H9 (cell line): ENCODE data around the gene WFS1. TPM values are rescaled to one million over a fixed set of nuclear protein-coding genes. Genes with fewer than 3 reads are reported as not detected.

Source experiments
- DNase-seq: peaks from one replicate; pipeline ENCODE4 v3.0.0-alpha.2; 2017
- H2AFZ ChIP-seq: one replicate; pipeline ENCODE4 v1.6.1; 2013; ENCODE audit warnings: mild to moderate bottlenecking, low read length, control low read depth, moderate library complexity
- H2AK5ac ChIP-seq: 2 replicates; pipeline ENCODE4 v1.6.1; 2013; ENCODE audit warnings: low read length, control low read depth, mixed read lengths; ENCODE audit not compliant: insufficient read length
- H2BK120ac ChIP-seq: one replicate; pipeline ENCODE4 v1.6.1; 2013; ENCODE audit warnings: low read depth, mild to moderate bottlenecking, low read length, control low read depth, inconsistent platforms; ENCODE audit not compliant: poor library complexity, severe bottlenecking
- H2BK12ac ChIP-seq: 2 replicates; pipeline ENCODE4 v1.6.1; 2013; ENCODE audit warnings: low read length, control low read depth, mixed read lengths, low read depth; ENCODE audit not compliant: insufficient read length
- H2BK15ac ChIP-seq: 2 replicates; pipeline ENCODE4 v1.6.1; 2013; ENCODE audit warnings: low read depth, low read length, control low read depth
- H2BK20ac ChIP-seq: one replicate; pipeline ENCODE4 v1.6.1; 2013; ENCODE audit warnings: low read depth, mild to moderate bottlenecking, low read length, control low read depth, inconsistent platforms; ENCODE audit not compliant: poor library complexity, severe bottlenecking
- H2BK5ac ChIP-seq: 2 replicates; pipeline ENCODE4 v1.6.1; 2013; ENCODE audit warnings: low read length, control low read depth, mixed read lengths; ENCODE audit not compliant: insufficient read length
- H3K14ac ChIP-seq: 2 replicates; pipeline ENCODE4 v1.6.1; 2013; ENCODE audit warnings: low read length, control low read depth; ENCODE audit not compliant: insufficient read depth
- H3K18ac ChIP-seq: 2 replicates; pipeline ENCODE4 v1.6.1; 2013; ENCODE audit warnings: low read depth, mild to moderate bottlenecking, mixed read lengths, low read length, control low read depth; ENCODE audit not compliant: insufficient read length
- H3K23ac ChIP-seq: 2 replicates; pipeline ENCODE4 v1.6.1; 2013; ENCODE audit warnings: low read length, control low read depth, mixed read lengths, low read depth; ENCODE audit not compliant: insufficient read length
- H3K23me2 ChIP-seq: 2 replicates; pipeline ENCODE4 v1.6.1; 2013; ENCODE audit warnings: low read depth, mild to moderate bottlenecking, mixed read lengths, low read length, control low read depth; ENCODE audit not compliant: insufficient read length, poor library complexity, severe bottlenecking
- H3K27ac ChIP-seq: 2 replicates; pipeline ENCODE4 v1.5.1; 2013; ENCODE audit warnings: low read length, control low read depth, mixed read lengths, low read depth; ENCODE audit not compliant: insufficient read length
- H3K27me3 ChIP-seq: 2 replicates; pipeline ENCODE4 v1.6.1; 2013; ENCODE audit warnings: low read length, control low read depth, inconsistent platforms; ENCODE audit not compliant: insufficient read depth
- H3K4ac ChIP-seq: 2 replicates; pipeline ENCODE4 v1.6.1; 2013; ENCODE audit warnings: low read depth, mild to moderate bottlenecking, control low read depth, inconsistent platforms, low read length, moderate library complexity
- H3K4me1 ChIP-seq: 2 replicates; pipeline ENCODE4 v1.6.1; 2013; ENCODE audit warnings: low read length, control low read depth, inconsistent platforms; ENCODE audit not compliant: insufficient read depth
- H3K4me2 ChIP-seq: 2 replicates; pipeline ENCODE4 v1.6.1; 2013; ENCODE audit warnings: low read length, control low read depth, mixed read lengths; ENCODE audit not compliant: insufficient read length, insufficient read depth
- H3K56ac ChIP-seq: 2 replicates; pipeline ENCODE4 v1.6.1; 2013; ENCODE audit warnings: low read depth, mild to moderate bottlenecking, mixed read lengths, low read length, control low read depth; ENCODE audit not compliant: insufficient read length
- H3K79me1 ChIP-seq: 2 replicates; pipeline ENCODE4 v1.6.1; 2013; ENCODE audit warnings: low read depth, mild to moderate bottlenecking, moderate library complexity, low read length, control low read depth, inconsistent platforms; ENCODE audit not compliant: insufficient read depth, poor library complexity, severe bottlenecking
- H3K79me2 ChIP-seq: 2 replicates; pipeline ENCODE4 v1.6.1; 2013; ENCODE audit warnings: low read length, control low read depth, inconsistent platforms; ENCODE audit not compliant: insufficient read depth
- H3K9ac ChIP-seq: 2 replicates; pipeline ENCODE4 v1.6.1; 2013; ENCODE audit warnings: low read length, control low read depth, mixed read lengths; ENCODE audit not compliant: insufficient read length; ENCODE audit errors: extremely low read depth
- H3K9me3 ChIP-seq: one replicate; pipeline ENCODE4 v1.6.1; 2013; ENCODE audit warnings: low read depth, low read length, inconsistent platforms; ENCODE audit not compliant: control insufficient read depth
- H3T11ph ChIP-seq: one replicate; pipeline ENCODE4 v1.6.1; 2013; ENCODE audit warnings: mild to moderate bottlenecking, low read length, control low read depth, inconsistent platforms
- H4K20me1 ChIP-seq: one replicate; pipeline ENCODE4 v1.6.1; 2013; ENCODE audit not compliant: control insufficient read depth, insufficient read length, insufficient read depth
- H4K5ac ChIP-seq: 2 replicates; pipeline ENCODE4 v1.6.1; 2013; ENCODE audit warnings: low read depth, mild to moderate bottlenecking, mixed read lengths, low read length, control low read depth; ENCODE audit not compliant: insufficient read length
- H4K8ac ChIP-seq: replicated peaks from 2 replicates; pipeline ENCODE4 v1.6.1; 2013; ENCODE audit warnings: low read length, control low read depth, mixed read lengths, low read depth; ENCODE audit not compliant: insufficient read length
- H4K91ac ChIP-seq: 2 replicates; pipeline ENCODE4 v1.6.1; 2013; ENCODE audit warnings: low read depth, mild to moderate bottlenecking, moderate library complexity, mixed read lengths, low read length, control low read depth; ENCODE audit not compliant: insufficient read length
- H3K27ac Mint-ChIP-seq, 3 experiments: 2 replicates in 2 of 3; 3 replicates in 1 of 3; pipeline ENCODE4 v1.8.0; 2020 to 2021; ENCODE audit warnings: mixed read lengths in 3 of 3, mild to moderate bottlenecking in 1 of 3, moderate library complexity in 1 of 3
- H3K27me3 Mint-ChIP-seq: 2 replicates; pipeline ENCODE4 v1.8.0; 2021; ENCODE audit warnings: low read depth, mild to moderate bottlenecking, moderate library complexity, mixed read lengths
- H3K36me3 Mint-ChIP-seq, 3 experiments: 2 replicates in 2 of 3; 3 replicates in 1 of 3; pipeline ENCODE4 v1.8.0; 2020 to 2021; ENCODE audit warnings: low read depth in 3 of 3, mixed read lengths in 3 of 3; ENCODE audit not compliant: insufficient read depth in 1 of 3
- H3K4me1 Mint-ChIP-seq, 2 experiments: 2 replicates each; pipeline ENCODE4 v1.8.0; 2020; ENCODE audit warnings: mixed read lengths in 2 of 2
- H3K4me3 Mint-ChIP-seq, 2 experiments: 2 replicates in 1 of 2; 3 replicates in 1 of 2; pipeline ENCODE4 v1.8.0; 2020 to 2021; ENCODE audit warnings: mild to moderate bottlenecking in 2 of 2, mixed read lengths in 2 of 2, moderate library complexity in 1 of 2
- H3K9me3 Mint-ChIP-seq, 2 experiments: 2 replicates in 1 of 2; 3 replicates in 1 of 2; pipeline ENCODE4 v1.8.0; 2020; ENCODE audit warnings: mild to moderate bottlenecking in 2 of 2, mixed read lengths in 2 of 2, moderate library complexity in 1 of 2
- CTCF ChIP-seq: fragments of 200-600 bp; sonication (generic); conservative IDR thresholded peaks from 3 replicates; pipeline ENCODE4 v1.8.0; 2021; ENCODE audit warnings: antibody characterized with exemption, mild to moderate bottlenecking
- WGBS: extraction: QIAGEN DNeasy Blood & Tissue Kit; methylation state at CpG from one replicate; pipeline ENCODE4 v1.1.7; 2013; ENCODE audit warnings: missing lambda C conversion rate, low lambda C conversion rate, mixed read lengths; ENCODE audit not compliant: insufficient read length; ENCODE audit errors: extremely low coverage; 5-methylcytosine and 5-hydroxymethylcytosine counted together
- total RNA-seq: library from RNA; stranded (reverse); gene quantifications from 2 replicates; pipeline ENCODE4 v1.2.1, GENCODE V29; 2021

Gene WFS1
- total RNA-seq, 1 experiment from 2014 or later, result 18.9 TPM

DNA sequence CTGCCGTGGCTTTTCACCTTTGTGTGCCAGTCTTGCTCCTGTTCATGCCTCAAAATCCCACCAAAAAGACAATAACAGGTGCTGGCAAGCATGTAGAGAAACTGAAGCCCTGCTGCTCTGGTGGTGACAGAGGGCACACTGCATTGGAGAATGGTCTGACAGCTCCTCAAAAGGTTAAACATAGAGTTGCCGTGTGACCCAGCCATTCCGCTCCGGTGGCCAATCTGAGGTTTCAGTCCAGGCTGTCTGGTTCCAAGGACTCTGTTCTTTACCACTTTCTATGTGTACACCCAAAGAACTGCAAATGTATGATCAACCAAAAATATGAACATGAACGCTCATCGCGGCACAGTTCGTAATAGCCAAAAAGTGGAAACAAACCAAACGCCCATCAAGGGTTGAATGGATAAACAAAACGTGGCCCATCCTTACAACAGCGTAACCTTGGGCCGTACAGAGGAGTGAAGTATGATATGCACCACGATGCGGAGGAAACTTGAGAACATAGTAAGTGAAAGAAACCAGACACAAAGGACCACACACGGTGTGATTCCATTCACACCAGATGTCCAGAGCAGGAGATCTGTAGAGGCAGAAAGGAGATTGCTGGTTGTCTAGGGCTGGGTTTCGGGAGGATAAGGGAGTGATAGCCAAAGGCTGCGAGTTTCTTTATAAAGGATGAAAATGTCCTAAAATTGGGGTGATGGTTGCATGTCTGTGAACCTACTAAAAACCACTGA, 33.6 kb upstream of the WFS1 start:
- Histone ChIP-seq H2AFZ (no peak overlapping the region), H3K79me2 (no peaks in the 10 kb centered on the region), H3T11ph (no peak overlapping the region), H3K23me2 (no peaks in the 10 kb centered on the region), H2BK20ac (no peak overlapping the region), H2BK12ac (no peak overlapping the region), H3K27me3 (no peaks in the 10 kb centered on the region), H3K9me3 (no peaks in the 10 kb centered on the region), H2BK120ac (no peak overlapping the region), H4K8ac (no peak overlapping the region), H4K91ac (no peak overlapping the region), H2BK5ac (no peak overlapping the region), H3K18ac (no peak overlapping the region), H4K5ac (no peak overlapping the region), H3K23ac (no peak overlapping the region), H3K14ac (no peak overlapping the region), H3K56ac (no peak overlapping the region), H4K20me1 (no peaks in the 10 kb centered on the region), H2BK15ac (no peak overlapping the region), H2AK5ac (no peak overlapping the region), H3K27ac (no peak overlapping the region), H3K79me1 (no peaks in the 10 kb centered on the region), H3K4me1 (no peaks in the 10 kb centered on the region), H3K9ac (no peak overlapping the region), H3K4ac (no peak overlapping the region), H3K4me2 (no peak overlapping the region)
- Mint-ChIP-seq H3K9me3 (no peaks in the 10 kb centered on the region), H3K27ac (no peak overlapping the region), H3K36me3 (no peaks in the 10 kb centered on the region), H3K4me3 (no peak overlapping the region), H3K4me1 (no peaks in the 10 kb centered on the region), H3K27me3 (peaks cover 7% of the 10 kb centered on the region; the same call in 1 of the 2 replicates)
- TF ChIP-seq CTCF, result no peak
- WGBS, result no CpG with 5 or more reads among the region's 17 CpGs
- DNase-seq, result peak; percentile 15
